ENCODE data around the gene SHC3. TPM values are rescaled to one million over a fixed set of nuclear protein-coding genes. Genes with fewer than 3 reads are reported as not detected.

SHC3 gene
- total and polyA plus RNA-seq, 2 of the 4 experiments (the other 2 are of a cell fraction), result 4.5 to 13.3 TPM

- H3K23ac ChIP-seq (ENCODE audit: low read depth, low read length), result no peak overlapping the region
- H3K18ac ChIP-seq (ENCODE audit: low read depth, low read length), result no peak overlapping the region
- POLR2A ChIA-PET (ENCODE audit: unreplicated experiment), result no interaction called here
- H3K4me2 ChIP-seq (ENCODE audit: low read depth, low read length), result no peak overlapping the region
- H3K14ac ChIP-seq (replicated peaks; ENCODE audit: low read depth, low read length), result no peak overlapping the region
- no peak overlapping the region for H4K8ac ChIP-seq (ENCODE audit: low read depth in 2 of 2, low read length in 2 of 2)
- no peak overlapping the region for H2BK5ac ChIP-seq (ENCODE audit: low read depth, low read length, poor library complexity, severe bottlenecking)
- no peak overlapping the region for H3K9ac ChIP-seq (ENCODE audit: low read depth, low read length)
- H3K36me3 ChIP-seq (ENCODE audit: control insufficient read depth, insufficient read depth, low read length), result no peaks in the 10 kb centered on the region
- H3K4me3 ChIP-seq (ENCODE audit: insufficient read depth, low read depth, low read length), result no peak overlapping the region
- H4K91ac ChIP-seq (ENCODE audit: insufficient read depth, low read depth, low read length), result no peak overlapping the region
- H3K9me1 ChIP-seq (ENCODE audit: insufficient read depth, low read length), result no peaks in the 10 kb centered on the region
- DNase-seq (no peak), ATAC-seq (ENCODE audit: low read depth) (no peak)
- BruUV-seq (replicated peaks), result no TSS peak
- H3K9me3 ChIP-seq (ENCODE audit: control insufficient read depth, insufficient read depth, low read length), result no peaks in the 10 kb centered on the region
- H2AFZ ChIP-seq (replicated peaks; ENCODE audit: low read length, poor library complexity), result no peak overlapping the region
- no peak overlapping the region for H3K27ac ChIP-seq (ENCODE audit: insufficient read depth, low read length)
- CTCF ChIA-PET, result no interaction called here
- no peak overlapping the region for H2BK20ac ChIP-seq (ENCODE audit: low read depth, low read length)
- no peak overlapping the region for H2AK9ac ChIP-seq (replicated peaks; ENCODE audit: low read depth, low read length, poor library complexity)
- no peaks in the 10 kb centered on the region for H4K20me1 ChIP-seq (ENCODE audit: insufficient read depth, low read length)
- H3K4ac ChIP-seq (ENCODE audit: low read depth, low read length), result no peak overlapping the region
- peaks cover 5% of the 10 kb centered on the region; the same call in 1 of the 2 replicates for H3K4me1 ChIP-seq (ENCODE audit: control insufficient read depth, insufficient read depth, low read length)
- dilution Hi-C loops (cut with HindIII; ENCODE audit: low sequenced_read_pairs, unreplicated experiment), result no loop called here
- H2AK5ac ChIP-seq (ENCODE audit: low read depth, low read length), result no peak overlapping the region
- H2BK15ac ChIP-seq (ENCODE audit: low read depth, low read length), result no peak overlapping the region
- TF ChIP-seq FOS (IDR thresholded peaks at IDR 0.05; ENCODE audit: low read depth, low read length), result no peak
- TF ChIP-seq ELK1 (IDR thresholded peaks at IDR 0.05; ENCODE audit: borderline replicate concordance, low read depth, low read length), result no peak
- TF ChIP-seq USF2 (IDR thresholded peaks at IDR 0.05; ENCODE audit: low read depth, low read length), result no peak
- TF ChIP-seq CTCF (conservative IDR thresholded peaks at IDR 0.05; ENCODE audit: low read depth, low read length), result no peak
- H2BK120ac ChIP-seq (ENCODE audit: low read depth, low read length), result no peak overlapping the region
- H3K56ac ChIP-seq (ENCODE audit: extremely low read depth, insufficient read depth, low read length), result no peak overlapping the region
- 80% methylated on average over 3 of the region's 5 CpGs; no CpG with 5 or more reads in 1 of the 2 experiments for WGBS, 2 experiments (ENCODE audit: extremely low coverage in 2 of 2, insufficient read length in 1 of 2)
- intact Hi-C loops (cut with micrococcal nuclease), result loop anchor here (5.0 kb wide), 1 partner anchor 37 kb away; no protein-coding TSS in a partner anchor
- no peak overlapping the region for H4K5ac ChIP-seq (ENCODE audit: low read depth, low read length)
- H3K27me3 ChIP-seq (ENCODE audit: control insufficient read depth, insufficient read depth, low read length), result peaks cover 2% of the 10 kb centered on the region
- no peaks in the 10 kb centered on the region for H3K79me1 ChIP-seq (ENCODE audit: low read depth in 1 of 2, low read length in 2 of 2)
- in situ Hi-C loops (cut with MboI; ENCODE audit: low sequenced_read_pairs), result no loop called here
These were observed 41.0 kb upstream of the SHC3 start for GRCh38 chr9:89219637-89220036.
